NOMO-1 treated with dmso at 0.1 percent for 144 hours (cell line): Measurements from ENCODE around the gene MIER2.
"Not testable (repeated sequence)": the region's sequence is repeated elsewhere in the genome, so short reads cannot be mapped to it uniquely, and the experiment has no call there.

Experiments used
- DNase-seq: peaks from one replicate; lab custom pipeline; 2025; ENCODE audit not compliant: unreplicated experiment; lab: John Stamatoyannopoulos, UW

Gene MIER2

GRCh38 chr19:289651-290371 is 54.8 kb downstream of the MIER2 start:
- no peak for DNase-seq

- DNase-seq = no peak
Measured at GRCh38 chr19:288911-289310, 55.7 kb downstream of the MIER2 start.

- DNase-seq = no peak
Measured at GRCh38 chr19:287381-287871, 57.2 kb downstream of the MIER2 start.

GRCh38 chr19:283395-283794 is 61.2 kb downstream of the MIER2 start:
- DNase-seq = no peak

- DNase-seq = no peak
Measured at GRCh38 chr19:282501-282900, 62.1 kb downstream of the MIER2 start.

GRCh38 chr19:281992-282391 is 62.6 kb downstream of the MIER2 start:
- DNase-seq = no peak

GRCh38 chr19:281156-281853 is 63.3 kb downstream of the MIER2 start:
- no peak for DNase-seq

- no peak for DNase-seq
Measured at GRCh38 chr19:280541-281009, 64.0 kb downstream of the MIER2 start.

- DNase-seq = no peak
Measured at GRCh38 chr19:279656-280055, 64.9 kb downstream of the MIER2 start.

GRCh38 chr19:279231-279630 is 65.4 kb downstream of the MIER2 start:
- DNase-seq = no peak

GRCh38 chr19:277581-278165 is 66.9 kb downstream of the MIER2 start:
- no peak for DNase-seq

GRCh38 chr19:277131-277530 is 67.5 kb downstream of the MIER2 start:
- DNase-seq = no peak

- DNase-seq = no peak
Measured at GRCh38 chr19:275958-276646, 68.5 kb downstream of the MIER2 start.

- DNase-seq = no peak
Measured at GRCh38 chr19:275000-275399, 69.6 kb downstream of the MIER2 start.

- no peak for DNase-seq
Measured at GRCh38 chr19:273393-273792, 71.2 kb downstream of the MIER2 start.

- no peak for DNase-seq
Measured at GRCh38 chr19:271856-272255, 72.7 kb downstream of the MIER2 start.

- not testable (repeated sequence) for DNase-seq
Measured at GRCh38 chr19:270766-271318, 73.8 kb downstream of the MIER2 start.

GRCh38 chr19:269241-269640 is 75.4 kb downstream of the MIER2 start:
- DNase-seq = no peak

GRCh38 chr19:262125-262524 is 82.5 kb downstream of the MIER2 start:
- no peak for DNase-seq

- not testable (repeated sequence) for DNase-seq
Measured at GRCh38 chr19:256804-257203, 87.8 kb downstream of the MIER2 start.
